Activated T-helper 17 cell treated with anti-CD3 and anti-CD28 coated beads, Interleukin-2, amount 50 U/mL, for 72 hours (primary cell): Measurements from ENCODE around the gene SCYL1. TPM values are rescaled to one million over a fixed set of nuclear protein-coding genes. Genes with fewer than 3 reads are reported as not detected.

Experiments used
- ATAC-seq: fragments of 150-1000 bp; cut with Tn5 transposase; replicated peaks from 2 replicates; pipeline ENCODE4 v1.10.0; 2021; ENCODE audit warnings: mild to moderate bottlenecking, moderate library complexity
- H3K27ac Mint-ChIP-seq: one replicate; pipeline ENCODE4 v1.8.0; 2022; ENCODE audit warnings: mixed read lengths
- H3K27me3 Mint-ChIP-seq: one replicate; pipeline ENCODE4 v1.8.0; 2022; ENCODE audit warnings: mixed read lengths
- H3K36me3 Mint-ChIP-seq: one replicate; pipeline ENCODE4 v1.8.0; 2022; ENCODE audit warnings: low read depth, mild to moderate bottlenecking, mixed read lengths
- H3K4me1 Mint-ChIP-seq: one replicate; pipeline ENCODE4 v1.8.0; 2022; ENCODE audit warnings: mixed read lengths
- H3K4me3 Mint-ChIP-seq: one replicate; pipeline ENCODE4 v1.8.0; 2022; ENCODE audit warnings: mild to moderate bottlenecking, mixed read lengths
- H3K9me3 Mint-ChIP-seq: one replicate; pipeline ENCODE4 v1.8.0; 2022; ENCODE audit warnings: mixed read lengths
- total RNA-seq, 2 donors: library from RNA; stranded (reverse); gene quantifications; one replicate each; pipeline ENCODE4 v1.2.3, GENCODE V29; 2022

The SCYL1 gene
- total RNA-seq, 2 donors from 2014 or later = 80.4 to 86.8 TPM

GRCh38 chr11:65578134-65578533 lies 53.3 kb downstream of the SCYL1 start:
- Mint-ChIP-seq H3K4me1 (peaks cover 16% of the 10 kb centered on the region), H3K27ac (peak overlapping the region; percentile 89)
- ATAC-seq = no peak

GRCh38 chr11:65578667-65579066 lies 53.8 kb downstream of the SCYL1 start:
- no peaks in the 10 kb centered on the region for H3K9me3 Mint-ChIP-seq
- ATAC-seq = no peak
- peak overlapping the region; percentile 89 for H3K27ac Mint-ChIP-seq
- H3K4me1 Mint-ChIP-seq = peaks cover 16% of the 10 kb centered on the region
- H3K4me3 Mint-ChIP-seq = peak overlapping the region; percentile 94
- peaks cover 95% of the 10 kb centered on the region for H3K36me3 Mint-ChIP-seq
- no peaks in the 10 kb centered on the region for H3K27me3 Mint-ChIP-seq

More at GRCh38 chr11:65578134-65578533, 53.3 kb downstream of the SCYL1 start:
- Mint-ChIP-seq H3K36me3 (peaks cover 95% of the 10 kb centered on the region), H3K4me3 (peak overlapping the region; percentile 94), H3K27me3 (no peaks in the 10 kb centered on the region), H3K9me3 (no peaks in the 10 kb centered on the region)

GRCh38 chr11:65579291-65579690 lies 54.4 kb downstream of the SCYL1 start:
- peaks cover 16% of the 10 kb centered on the region for H3K4me1 Mint-ChIP-seq
- peak overlapping the region; percentile 94 for H3K4me3 Mint-ChIP-seq
- no peak overlapping the region for H3K27ac Mint-ChIP-seq
- no peaks in the 10 kb centered on the region for H3K27me3 Mint-ChIP-seq
- no peaks in the 10 kb centered on the region for H3K9me3 Mint-ChIP-seq
- H3K36me3 Mint-ChIP-seq = peaks cover 95% of the 10 kb centered on the region
- ATAC-seq = no peak

- Mint-ChIP-seq H3K36me3 (peaks cover 90% of the 10 kb centered on the region), H3K4me3 (no peak overlapping the region), H3K27ac (no peak overlapping the region), H3K27me3 (no peaks in the 10 kb centered on the region), H3K9me3 (no peaks in the 10 kb centered on the region), H3K4me1 (peaks cover 13% of the 10 kb centered on the region)
- ATAC-seq = no peak
Measured at GRCh38 chr11:65580031-65580692, 55.3 kb downstream of the SCYL1 start.

- no peaks in the 10 kb centered on the region for H3K27me3 Mint-ChIP-seq
- peaks cover 9% of the 10 kb centered on the region for H3K4me1 Mint-ChIP-seq
- no peak overlapping the region for H3K27ac Mint-ChIP-seq
- ATAC-seq = no peak
- no peak overlapping the region for H3K4me3 Mint-ChIP-seq
- H3K9me3 Mint-ChIP-seq = no peaks in the 10 kb centered on the region
- peaks cover 89% of the 10 kb centered on the region for H3K36me3 Mint-ChIP-seq
Measured at GRCh38 chr11:65580756-65581155, 55.9 kb downstream of the SCYL1 start.

GRCh38 chr11:65581928-65582327 lies 57.0 kb downstream of the SCYL1 start:
- H3K27ac Mint-ChIP-seq = peak overlapping the region; percentile 82
- H3K9me3 Mint-ChIP-seq = no peaks in the 10 kb centered on the region
- peaks cover 93% of the 10 kb centered on the region for H3K36me3 Mint-ChIP-seq
- no peak overlapping the region for H3K4me3 Mint-ChIP-seq
- H3K4me1 Mint-ChIP-seq = peaks cover 17% of the 10 kb centered on the region
- no peaks in the 10 kb centered on the region for H3K27me3 Mint-ChIP-seq
- ATAC-seq = no peak

- Mint-ChIP-seq H3K36me3 (peaks cover 93% of the 10 kb centered on the region), H3K9me3 (no peaks in the 10 kb centered on the region), H3K4me3 (no peak overlapping the region), H3K27me3 (no peaks in the 10 kb centered on the region), H3K27ac (peak overlapping the region; percentile 82), H3K4me1 (peaks cover 22% of the 10 kb centered on the region)
- ATAC-seq = no peak
Measured at GRCh38 chr11:65583589-65583988, 58.7 kb downstream of the SCYL1 start.

- no peaks in the 10 kb centered on the region for H3K9me3 Mint-ChIP-seq
Measured at GRCh38 chr11:65584106-65584505, 59.2 kb downstream of the SCYL1 start.

GRCh38 chr11:65584723-65585171 lies 59.9 kb downstream of the SCYL1 start:
- Mint-ChIP-seq H3K36me3 (peaks cover 91% of the 10 kb centered on the region), H3K4me3 (no peak overlapping the region), H3K27ac (no peak overlapping the region), H3K9me3 (no peaks in the 10 kb centered on the region), H3K27me3 (no peaks in the 10 kb centered on the region), H3K4me1 (peaks cover 21% of the 10 kb centered on the region)
- ATAC-seq = no peak

More at GRCh38 chr11:65584106-65584505, 59.2 kb downstream of the SCYL1 start:
- peaks cover 21% of the 10 kb centered on the region for H3K4me1 Mint-ChIP-seq
- no peaks in the 10 kb centered on the region for H3K27me3 Mint-ChIP-seq
- H3K36me3 Mint-ChIP-seq = peaks cover 93% of the 10 kb centered on the region
- H3K27ac Mint-ChIP-seq = peak overlapping the region; percentile 65
- H3K4me3 Mint-ChIP-seq = no peak overlapping the region
- no peak for ATAC-seq

GRCh38 chr11:65585396-65586246 lies 60.7 kb downstream of the SCYL1 start:
- Mint-ChIP-seq H3K9me3 (no peaks in the 10 kb centered on the region), H3K4me1 (peaks cover 21% of the 10 kb centered on the region), H3K27me3 (no peaks in the 10 kb centered on the region), H3K36me3 (peaks cover 91% of the 10 kb centered on the region), H3K27ac (peak overlapping the region; percentile 36), H3K4me3 (peak overlapping the region; percentile 86)
- no peak for ATAC-seq

GRCh38 chr11:65586247-65586630 lies 61.4 kb downstream of the SCYL1 start:
- H3K27ac Mint-ChIP-seq = peak overlapping the region; percentile 36
- no peaks in the 10 kb centered on the region for H3K27me3 Mint-ChIP-seq
- H3K36me3 Mint-ChIP-seq = peaks cover 90% of the 10 kb centered on the region
- H3K4me1 Mint-ChIP-seq = peaks cover 21% of the 10 kb centered on the region
- peak overlapping the region; percentile 86 for H3K4me3 Mint-ChIP-seq
- no peaks in the 10 kb centered on the region for H3K9me3 Mint-ChIP-seq
- ATAC-seq = no peak

GRCh38 chr11:65586676-65587075 lies 61.8 kb downstream of the SCYL1 start:
- H3K36me3 Mint-ChIP-seq = peaks cover 90% of the 10 kb centered on the region
- H3K4me3 Mint-ChIP-seq = peak overlapping the region; percentile 86
- no peak for ATAC-seq
- no peaks in the 10 kb centered on the region for H3K9me3 Mint-ChIP-seq
- peaks cover 21% of the 10 kb centered on the region for H3K4me1 Mint-ChIP-seq
- no peaks in the 10 kb centered on the region for H3K27me3 Mint-ChIP-seq
- H3K27ac Mint-ChIP-seq = peak overlapping the region; percentile 36
